Endothelial cell of umbilical vein (primary cell): Measurements from ENCODE around the gene MORC4. TPM values are rescaled to one million over a fixed set of nuclear protein-coding genes. Genes with fewer than 3 reads are reported as not detected.

Experiments
- BruUV-seq: library from RNA; stranded (reverse); fragments of 400-500 nt; replicated peaks from 2 replicates; lab custom pipeline; 2021; lab: Mats Ljungman, UMichigan
- CTCF ChIA-PET: fragments of 300-600, 350-600 bp; sonication (Branson Sonifier 250); formaldehyde crosslinking; loops from one replicate; lab custom pipeline; 2021; ENCODE audit warnings: antibody characterized with exemption, inconsistent platforms; lab: Charles Lee
- POLR2A ChIA-PET: fragments of 300-600, 350-600 bp; sonication (Branson Sonifier 250); formaldehyde crosslinking; loops from one replicate; lab custom pipeline; 2021; ENCODE audit warnings: antibody characterized with exemption, inconsistent platforms; lab: Charles Lee
- DNase-seq: peaks from one replicate; pipeline ENCODE4 v3.0.0-alpha.2; 2011; ENCODE audit warnings: low read depth, low spot score
- FAIRE-seq: peaks from 2 replicates; lab custom pipeline; 2011; peaks lifted over from hg19 to GRCh38; lab: Jason Lieb, UNC
- H2AFZ ChIP-seq: 2 replicates; pipeline ENCODE4 v1.6.0; 2012; ENCODE audit warnings: low read depth, low read length, control low read depth, inconsistent platforms
- H3K27ac ChIP-seq: 2 replicates; pipeline ENCODE4 v1.5.1; 2011; ENCODE audit warnings: low read depth, mild to moderate bottlenecking, control low read depth, low read length, moderate library complexity; ENCODE audit not compliant: insufficient read depth
- H3K27me3 ChIP-seq, 2 experiments: 2 replicates each; pipeline versions ENCODE4 v1.6.0 to v1.6.1; 2011; ENCODE audit warnings: low read length in 2 of 2, mixed read lengths in 1 of 2; ENCODE audit not compliant: control insufficient read depth in 2 of 2, insufficient read depth in 2 of 2
- H3K36me3 ChIP-seq, 2 experiments: 2 replicates in 1 of 2; 3 replicates in 1 of 2; pipeline ENCODE4 v1.5.1; 2011; ENCODE audit warnings: low read length in 2 of 2, mild to moderate bottlenecking in 1 of 2, moderate library complexity in 1 of 2; ENCODE audit not compliant: control insufficient read depth in 2 of 2, insufficient read depth in 2 of 2; ENCODE audit errors: extremely low read depth in 1 of 2
- H3K4me1 ChIP-seq: 3 replicates; pipeline ENCODE4 v1.5.1; 2011; ENCODE audit warnings: mild to moderate bottlenecking, low read length; ENCODE audit not compliant: control insufficient read depth, insufficient read depth; ENCODE audit errors: extremely low read depth
- H3K4me2 ChIP-seq: 2 replicates; pipeline ENCODE4 v1.6.1; 2011; ENCODE audit warnings: low read length, control low read depth, mixed read lengths; ENCODE audit not compliant: insufficient read depth
- H3K4me3 ChIP-seq, 3 experiments: fragments of 200-600 bp in 1 of 3; sonication (generic), shearing (Covaris generic) in 1 of 3; replicated peaks in 1 of 3; 2 replicates each; pipeline ENCODE4 v1.5.1; 2011 to 2016; ENCODE audit warnings: control low read depth in 3 of 3, low read length in 3 of 3, mild to moderate bottlenecking in 2 of 3, inconsistent platforms in 1 of 3, low read depth in 1 of 3, moderate library complexity in 1 of 3; ENCODE audit not compliant: insufficient read depth in 1 of 3
- H3K79me2 ChIP-seq: 2 replicates; pipeline ENCODE4 v1.6.0; 2012; ENCODE audit warnings: low read length, inconsistent platforms; ENCODE audit not compliant: control insufficient read depth, insufficient read depth
- H3K9ac ChIP-seq: replicated peaks from 2 replicates; pipeline ENCODE3; 2011; ENCODE audit warnings: low read length, control low read depth; ENCODE audit not compliant: insufficient read depth; ENCODE audit errors: extremely low read depth
- H3K9me1 ChIP-seq: replicated peaks from 3 replicates; pipeline ENCODE4 v1.6.0; 2011; ENCODE audit warnings: mild to moderate bottlenecking, low read length; ENCODE audit not compliant: control insufficient read depth, insufficient read depth; ENCODE audit errors: extremely low read depth
- H3K9me3 ChIP-seq: replicated peaks from 2 replicates; pipeline ENCODE4 v1.5.1; 2012; ENCODE audit warnings: low read length, inconsistent platforms; ENCODE audit not compliant: control insufficient read depth, insufficient read depth
- H4K20me1 ChIP-seq: replicated peaks from 2 replicates; pipeline ENCODE3; 2011; ENCODE audit warnings: mild to moderate bottlenecking, low read length; ENCODE audit not compliant: control insufficient read depth, insufficient read depth; ENCODE audit errors: extremely low read depth
- EZH2 ChIP-seq: IDR thresholded peaks from 2 replicates; pipeline ENCODE4 v1.6.1; 2012; ENCODE audit warnings: borderline replicate concordance, low read depth, mild to moderate bottlenecking, moderate library complexity, low read length, inconsistent platforms; ENCODE audit not compliant: severe bottlenecking
- FOS ChIP-seq: IDR thresholded peaks from 2 replicates; pipeline ENCODE4 v1.6.1; 2011; ENCODE audit warnings: mild to moderate bottlenecking, low read length, moderate library complexity, borderline replicate concordance; ENCODE audit not compliant: insufficient read depth
- GATA2 ChIP-seq: IDR thresholded peaks from 2 replicates; pipeline ENCODE4 v1.7.0; 2011; ENCODE audit warnings: low read depth, mild to moderate bottlenecking, moderate library complexity, mixed read lengths, low read length; ENCODE audit not compliant: insufficient read length, insufficient read depth
- JUN ChIP-seq: IDR thresholded peaks from 2 replicates; pipeline ENCODE4 v1.6.1; 2011; ENCODE audit warnings: borderline replicate concordance, low read depth; ENCODE audit not compliant: insufficient read length, insufficient read depth
- MYC ChIP-seq: IDR thresholded peaks from one replicate; pipeline ENCODE4 v1.6.1; 2011; ENCODE audit warnings: mild to moderate bottlenecking, low read depth, low read length
- POLR2A ChIP-seq: IDR thresholded peaks from 2 replicates; pipeline ENCODE4 v1.6.1; 2012; ENCODE audit warnings: low read depth, mild to moderate bottlenecking, control low read depth, low read length
- POLR2AphosphoS5 ChIP-seq: IDR thresholded peaks from 2 replicates; pipeline ENCODE4 v1.6.1; 2012; ENCODE audit warnings: low read depth, mild to moderate bottlenecking, control low read depth, low read length, moderate library complexity; ENCODE audit not compliant: insufficient read depth
- dilution Hi-C: fragments of 300-500 bp; cut with MboI; formaldehyde crosslinking; loops from one replicate; pipeline ENCODE4 v1.15.0; 2019; ENCODE audit warnings: low sequenced_read_pairs; ENCODE audit not compliant: extremely low pct_ligation_motif_present
- intact Hi-C: fragments of 100-400 bp; cut with micrococcal nuclease; formaldehyde crosslinking; loops from one replicate; pipeline ENCODE4 v1.10.0; 2022
- polyA plus RNA-seq, 4 experiments: library from polyadenylated mRNA; depleted of rRNA in 3 of 4; stranded (reverse) in 3 of 4; unstranded in 1 of 4; fragments of >200 nt; gene quantifications; 2 replicates each; pipeline versions ENCODE4 v1.2.1 to v1.2.3, GENCODE V29; 2011 to 2012; ENCODE audit warnings: missing spikeins in 1 of 4
- total RNA-seq: library from RNA; stranded (reverse); gene quantifications from 2 replicates; pipeline ENCODE4 v1.2.3, GENCODE V29; 2021
- TF ChIP-seq, protein P1 (sequence below), 2 donors: IDR thresholded peaks; 1 replicate in 1 of 2; 2 replicates in 1 of 2; pipeline ENCODE4 v1.5.1; 2011; ENCODE audit warnings: low read length in 2 of 2, mild to moderate bottlenecking in 2 of 2, moderate library complexity in 2 of 2, control low read depth in 1 of 2, inconsistent platforms in 1 of 2, low read depth in 1 of 2; ENCODE audit not compliant: insufficient read depth in 1 of 2; ENCODE audit errors: extremely low read depth in 1 of 2
- TF ChIP-seq, protein P2 (sequence below): IDR thresholded peaks from 2 replicates; pipeline ENCODE4 v1.6.1; 2011; ENCODE audit not compliant: insufficient read depth, insufficient read length

Gene MORC4
- total and polyA plus RNA-seq, 2 donors (not counting 3 experiments of a cell fraction or from before 2014, with no cell fraction given) = 4.3 to 12.0 TPM

DNA sequence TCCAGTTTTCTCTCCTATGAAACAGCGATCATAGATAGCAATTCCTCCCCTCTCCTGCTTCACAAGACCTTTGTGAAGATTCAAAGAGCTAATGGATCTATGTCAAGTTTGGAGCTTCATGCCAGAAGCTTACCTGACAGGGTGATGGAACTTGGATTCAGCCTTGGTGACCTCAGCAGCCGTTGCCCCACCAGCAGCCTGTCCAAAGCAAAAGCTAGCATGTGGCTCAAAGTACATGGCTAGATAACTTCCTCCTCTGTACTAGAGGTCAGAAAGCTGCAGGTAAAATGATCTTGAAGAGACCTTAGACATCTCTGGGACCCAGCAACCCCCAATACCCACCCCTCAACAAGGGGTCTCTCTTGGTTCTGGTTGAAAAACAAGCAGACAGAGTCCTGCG lies 98.7 kb downstream of the MORC4 start:
- Histone ChIP-seq H3K4me1 (no peaks in the 10 kb centered on the region), H3K27me3 (no peaks in the 10 kb centered on the region), H3K9me1 (no peaks in the 10 kb centered on the region), H3K36me3 (no peaks in the 10 kb centered on the region), H3K9ac (no peak overlapping the region), H3K27ac (no peak overlapping the region), H4K20me1 (no peaks in the 10 kb centered on the region), H3K4me2 (no peak overlapping the region), H3K4me3 (no peak overlapping the region), H2AFZ (no peak overlapping the region), H3K79me2 (no peaks in the 10 kb centered on the region), H3K9me3 (no peaks in the 10 kb centered on the region)
- DNase-seq = no peak
- intact Hi-C loops (no loop called here), dilution Hi-C loops (no loop called here)
- POLR2A ChIA-PET = no interaction called here
- TF ChIP-seq GATA2 (no peak), FOS (no peak), POLR2AphosphoS5 (no peak), JUN (no peak), MYC (no peak), POLR2A (no peak), EZH2 (no peak)
- TF ChIP-seq, protein P1, sequence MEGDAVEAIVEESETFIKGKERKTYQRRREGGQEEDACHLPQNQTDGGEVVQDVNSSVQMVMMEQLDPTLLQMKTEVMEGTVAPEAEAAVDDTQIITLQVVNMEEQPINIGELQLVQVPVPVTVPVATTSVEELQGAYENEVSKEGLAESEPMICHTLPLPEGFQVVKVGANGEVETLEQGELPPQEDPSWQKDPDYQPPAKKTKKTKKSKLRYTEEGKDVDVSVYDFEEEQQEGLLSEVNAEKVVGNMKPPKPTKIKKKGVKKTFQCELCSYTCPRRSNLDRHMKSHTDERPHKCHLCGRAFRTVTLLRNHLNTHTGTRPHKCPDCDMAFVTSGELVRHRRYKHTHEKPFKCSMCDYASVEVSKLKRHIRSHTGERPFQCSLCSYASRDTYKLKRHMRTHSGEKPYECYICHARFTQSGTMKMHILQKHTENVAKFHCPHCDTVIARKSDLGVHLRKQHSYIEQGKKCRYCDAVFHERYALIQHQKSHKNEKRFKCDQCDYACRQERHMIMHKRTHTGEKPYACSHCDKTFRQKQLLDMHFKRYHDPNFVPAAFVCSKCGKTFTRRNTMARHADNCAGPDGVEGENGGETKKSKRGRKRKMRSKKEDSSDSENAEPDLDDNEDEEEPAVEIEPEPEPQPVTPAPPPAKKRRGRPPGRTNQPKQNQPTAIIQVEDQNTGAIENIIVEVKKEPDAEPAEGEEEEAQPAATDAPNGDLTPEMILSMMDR (IDR thresholded peaks at IDR 0.05; ENCODE audit: extremely low read depth in 1 of 2, insufficient read depth in 1 of 2, low read depth in 1 of 2, low read length in 2 of 2) = no peak
- TF ChIP-seq, protein P2, sequence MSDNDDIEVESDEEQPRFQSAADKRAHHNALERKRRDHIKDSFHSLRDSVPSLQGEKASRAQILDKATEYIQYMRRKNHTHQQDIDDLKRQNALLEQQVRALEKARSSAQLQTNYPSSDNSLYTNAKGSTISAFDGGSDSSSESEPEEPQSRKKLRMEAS = no peak
- BruUV-seq = no TSS peak
- FAIRE-seq = no peak
- CTCF ChIA-PET = interaction anchor here (4.3 to 7.7 kb wide), 2 partner anchors 50 to 59 kb away, joined by 44 to 85 read pairs; no protein-coding TSS in a partner anchor
